Measurements from ENCODE around the gene FAM83G.
"Not testable (repeated sequence)": the region's sequence is repeated elsewhere in the genome, so short reads cannot be mapped to it uniquely, and the experiment has no call there.

Gene FAM83G

GRCh38 chr17:19023209-19023999 is 18.8 kb upstream of the FAM83G start:
- no peak for DNase-seq

- no peak for DNase-seq
Measured at GRCh38 chr17:19022747-19023146, 18.2 kb upstream of the FAM83G start.

GRCh38 chr17:19022128-19022527 is 17.6 kb upstream of the FAM83G start:
- no peak for DNase-seq

GRCh38 chr17:19021622-19022083 is 17.1 kb upstream of the FAM83G start:
- no peak for DNase-seq

- not testable (repeated sequence) for DNase-seq
Measured at GRCh38 chr17:19021011-19021621, 16.6 kb upstream of the FAM83G start.

GRCh38 chr17:19020016-19020415 is 15.5 kb upstream of the FAM83G start:
- no peak for DNase-seq

GRCh38 chr17:19019041-19019941 is 14.7 kb upstream of the FAM83G start:
- DNase-seq: no peak

- no peak for DNase-seq
Measured at GRCh38 chr17:19018600-19018950, 14.0 kb upstream of the FAM83G start.

- DNase-seq: no peak
Measured at GRCh38 chr17:19017804-19018599, 13.4 kb upstream of the FAM83G start.

- DNase-seq: no peak
Measured at GRCh38 chr17:19017401-19017800, 12.8 kb upstream of the FAM83G start.

GRCh38 chr17:19016881-19017280 is 12.3 kb upstream of the FAM83G start:
- no peak for DNase-seq

GRCh38 chr17:19016297-19016696 is 11.7 kb upstream of the FAM83G start:
- no peak for DNase-seq

GRCh38 chr17:19015428-19015827 is 10.9 kb upstream of the FAM83G start:
- no peak for DNase-seq

GRCh38 chr17:19014628-19015215 is 10.2 kb upstream of the FAM83G start:
- DNase-seq: no peak

GRCh38 chr17:19013806-19014627 is 9.5 kb upstream of the FAM83G start:
- DNase-seq: no peak

GRCh38 chr17:19013226-19013625 is 8.7 kb upstream of the FAM83G start:
- DNase-seq: no peak

- no peak for DNase-seq
Measured at GRCh38 chr17:19012171-19013080, 7.9 kb upstream of the FAM83G start.

GRCh38 chr17:19011581-19011980 is 7.0 kb upstream of the FAM83G start:
- DNase-seq: no peak

GRCh38 chr17:19010729-19011505 is 6.4 kb upstream of the FAM83G start:
- no peak for DNase-seq
